ENCODE data around the gene TECR. TPM values are rescaled to one million over a fixed set of nuclear protein-coding genes. Genes with fewer than 3 reads are reported as not detected.
"Not testable (repeated sequence)": the region's sequence is repeated elsewhere in the genome, so short reads cannot be mapped to it uniquely, and the experiment has no call there.

The TECR gene
- total and polyA plus RNA-seq, 2 donors (not counting 3 experiments of a cell fraction or from before 2014, with no cell fraction given), result 109 to 193 TPM

DNA sequence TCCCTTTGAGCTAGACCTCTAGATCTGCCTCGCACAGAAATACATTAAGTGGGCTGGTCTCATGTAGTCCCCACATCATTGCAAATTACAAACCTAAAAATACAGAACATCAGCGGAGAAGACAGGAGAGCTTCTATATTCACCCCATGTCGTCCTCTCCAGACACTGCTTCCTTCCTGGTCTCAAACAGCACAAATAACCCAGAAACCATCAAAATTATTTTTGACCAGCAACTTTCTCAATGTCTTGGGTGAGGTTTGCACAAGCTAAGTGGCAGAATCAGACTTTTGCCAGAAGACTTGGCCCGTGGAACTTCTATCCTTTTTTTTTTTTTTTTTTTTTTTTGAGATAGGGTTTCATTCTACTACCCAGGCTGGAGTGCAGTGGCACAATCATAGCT, 81.7 kb downstream of the TECR start:
- ChIA-PET POLR2A (interaction anchor here (0.6 kb wide), 1 partner anchor 13 kb away, joined by 5 read pairs; no protein-coding TSS in a partner anchor), CTCF (interaction anchor here (0.6 kb wide), 1 partner anchor 895 kb away, joined by 7 read pairs; no protein-coding TSS in a partner anchor)
- H3K9ac ChIP-seq (replicated peaks; ENCODE audit: extremely low read depth, insufficient read depth, low read length), result no peak overlapping the region
- no peaks in the 10 kb centered on the region for H3K36me3 ChIP-seq (ENCODE audit: control insufficient read depth in 2 of 2, extremely low read depth in 1 of 2, insufficient read depth in 2 of 2, low read length in 2 of 2)
- dilution Hi-C loops (cut with MboI; ENCODE audit: extremely low pct_ligation_motif_present, low sequenced_read_pairs), result no loop called here
- DNase-seq (ENCODE audit: low read depth, low spot score) (no peak), FAIRE-seq (no peak)
- no peaks in the 10 kb centered on the region for H4K20me1 ChIP-seq (replicated peaks; ENCODE audit: control insufficient read depth, extremely low read depth, insufficient read depth, low read length)
- TF ChIP-seq FOS (IDR thresholded peaks at IDR 0.05; ENCODE audit: borderline replicate concordance, insufficient read depth, low read length), result no peak
- TF ChIP-seq, protein P1, sequence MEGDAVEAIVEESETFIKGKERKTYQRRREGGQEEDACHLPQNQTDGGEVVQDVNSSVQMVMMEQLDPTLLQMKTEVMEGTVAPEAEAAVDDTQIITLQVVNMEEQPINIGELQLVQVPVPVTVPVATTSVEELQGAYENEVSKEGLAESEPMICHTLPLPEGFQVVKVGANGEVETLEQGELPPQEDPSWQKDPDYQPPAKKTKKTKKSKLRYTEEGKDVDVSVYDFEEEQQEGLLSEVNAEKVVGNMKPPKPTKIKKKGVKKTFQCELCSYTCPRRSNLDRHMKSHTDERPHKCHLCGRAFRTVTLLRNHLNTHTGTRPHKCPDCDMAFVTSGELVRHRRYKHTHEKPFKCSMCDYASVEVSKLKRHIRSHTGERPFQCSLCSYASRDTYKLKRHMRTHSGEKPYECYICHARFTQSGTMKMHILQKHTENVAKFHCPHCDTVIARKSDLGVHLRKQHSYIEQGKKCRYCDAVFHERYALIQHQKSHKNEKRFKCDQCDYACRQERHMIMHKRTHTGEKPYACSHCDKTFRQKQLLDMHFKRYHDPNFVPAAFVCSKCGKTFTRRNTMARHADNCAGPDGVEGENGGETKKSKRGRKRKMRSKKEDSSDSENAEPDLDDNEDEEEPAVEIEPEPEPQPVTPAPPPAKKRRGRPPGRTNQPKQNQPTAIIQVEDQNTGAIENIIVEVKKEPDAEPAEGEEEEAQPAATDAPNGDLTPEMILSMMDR (IDR thresholded peaks at IDR 0.05; ENCODE audit: extremely low read depth in 1 of 2, insufficient read depth in 1 of 2, low read depth in 1 of 2, low read length in 2 of 2), result no peak
- no peak for TF ChIP-seq POLR2A (IDR thresholded peaks at IDR 0.05; ENCODE audit: low read depth, low read length)
- TF ChIP-seq EZH2 (IDR thresholded peaks at IDR 0.05; ENCODE audit: borderline replicate concordance, low read depth, low read length, severe bottlenecking), result no peak
- TF ChIP-seq JUN (IDR thresholded peaks at IDR 0.05; ENCODE audit: borderline replicate concordance, insufficient read depth, insufficient read length, low read depth), result no peak
- no peak for TF ChIP-seq POLR2AphosphoS5 (IDR thresholded peaks at IDR 0.05; ENCODE audit: insufficient read depth, low read depth, low read length)
- TF ChIP-seq, protein P2, sequence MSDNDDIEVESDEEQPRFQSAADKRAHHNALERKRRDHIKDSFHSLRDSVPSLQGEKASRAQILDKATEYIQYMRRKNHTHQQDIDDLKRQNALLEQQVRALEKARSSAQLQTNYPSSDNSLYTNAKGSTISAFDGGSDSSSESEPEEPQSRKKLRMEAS (IDR thresholded peaks at IDR 0.05; ENCODE audit: insufficient read depth, insufficient read length), result no peak
- no peak for TF ChIP-seq GATA2 (IDR thresholded peaks at IDR 0.05; ENCODE audit: insufficient read depth, insufficient read length, low read depth, low read length)
- no peak for TF ChIP-seq MYC (IDR thresholded peaks at IDR 0.05; ENCODE audit: low read depth, low read length)
- intact Hi-C loops (cut with micrococcal nuclease), result no loop called here
- H3K27ac ChIP-seq (ENCODE audit: insufficient read depth, low read depth, low read length), result no peak overlapping the region
- no peak overlapping the region for H3K4me3 ChIP-seq (replicated peaks in 1 of 3; ENCODE audit: insufficient read depth in 1 of 3, low read depth in 1 of 3, low read length in 3 of 3)
- no peaks in the 10 kb centered on the region for H3K9me1 ChIP-seq (replicated peaks; ENCODE audit: control insufficient read depth, extremely low read depth, insufficient read depth, low read length)
- H3K9me3 ChIP-seq (replicated peaks; ENCODE audit: control insufficient read depth, insufficient read depth, low read length), result no peaks in the 10 kb centered on the region
- no peak overlapping the region for H2AFZ ChIP-seq (ENCODE audit: low read depth, low read length)
- no peak overlapping the region for H3K4me2 ChIP-seq (ENCODE audit: insufficient read depth, low read length)
- no peaks in the 10 kb centered on the region for H3K4me1 ChIP-seq (ENCODE audit: control insufficient read depth, extremely low read depth, insufficient read depth, low read length)
- BruUV-seq (replicated peaks), result no TSS peak
- H3K27me3 ChIP-seq (ENCODE audit: control insufficient read depth in 2 of 2, insufficient read depth in 2 of 2, low read length in 2 of 2), result no peaks in the 10 kb centered on the region
- H3K79me2 ChIP-seq (ENCODE audit: control insufficient read depth, insufficient read depth, low read length), result no peaks in the 10 kb centered on the region

DNA sequence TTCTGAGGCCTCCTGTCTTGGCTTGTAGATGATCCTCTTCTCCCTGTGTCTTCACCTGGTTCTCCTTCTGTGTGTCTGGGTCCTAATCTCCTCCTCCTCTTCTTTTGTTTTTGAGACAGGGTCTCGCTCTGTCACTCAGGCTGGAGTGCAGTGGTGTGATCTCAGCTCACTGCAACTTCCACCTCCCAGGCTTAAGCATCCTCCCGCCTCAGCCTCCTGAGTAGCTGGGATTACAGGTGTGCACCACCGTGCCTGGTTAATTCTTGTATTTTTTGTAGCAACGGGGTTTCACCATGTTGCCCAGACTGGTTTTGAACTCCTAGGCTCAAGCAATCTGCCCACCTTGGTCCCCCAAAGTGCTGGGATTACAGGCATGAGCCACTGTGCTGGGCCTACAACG, 82.8 kb downstream of the TECR start:
- intact Hi-C loops (cut with micrococcal nuclease); H2AFZ ChIP-seq (ENCODE audit: low read depth, low read length); CTCF ChIA-PET; H3K79me2 ChIP-seq (ENCODE audit: control insufficient read depth, insufficient read depth, low read length); H3K4me2 ChIP-seq (ENCODE audit: insufficient read depth, low read length); dilution Hi-C loops (cut with MboI; ENCODE audit: extremely low pct_ligation_motif_present, low sequenced_read_pairs); H3K9me1 ChIP-seq (replicated peaks; ENCODE audit: control insufficient read depth, extremely low read depth, insufficient read depth, low read length); H3K9me3 ChIP-seq (replicated peaks; ENCODE audit: control insufficient read depth, insufficient read depth, low read length); FAIRE-seq; H4K20me1 ChIP-seq (replicated peaks; ENCODE audit: control insufficient read depth, extremely low read depth, insufficient read depth, low read length); DNase-seq (ENCODE audit: low read depth, low spot score); H3K36me3 ChIP-seq (ENCODE audit: control insufficient read depth in 2 of 2, extremely low read depth in 1 of 2, insufficient read depth in 2 of 2, low read length in 2 of 2); BruUV-seq (replicated peaks); H3K4me3 ChIP-seq (replicated peaks in 1 of 3; ENCODE audit: insufficient read depth in 1 of 3, low read depth in 1 of 3, low read length in 3 of 3); H3K27ac ChIP-seq (ENCODE audit: insufficient read depth, low read depth, low read length); POLR2A ChIA-PET; H3K4me1 ChIP-seq (ENCODE audit: control insufficient read depth, extremely low read depth, insufficient read depth, low read length); H3K27me3 ChIP-seq (ENCODE audit: control insufficient read depth in 2 of 2, insufficient read depth in 2 of 2, low read length in 2 of 2); H3K9ac ChIP-seq (replicated peaks; ENCODE audit: extremely low read depth, insufficient read depth, low read length): not testable (repeated sequence)
